Measurements from ENCODE around the gene ZNF570.

Gene ZNF570

GRCh38 chr19:37511821-37512220, 42.7 kb downstream of the ZNF570 start:
- Mint-ChIP-seq H3K4me1 (ENCODE audit: low read depth) (no peaks in the 10 kb centered on the region), H3K27me3 (ENCODE audit: low read depth) (no peaks in the 10 kb centered on the region), H3K9me3 (peaks cover 53% of the 10 kb centered on the region), H3K36me3 (ENCODE audit: low read depth) (no peaks in the 10 kb centered on the region), H3K4me3 (no peak overlapping the region), H3K27ac (no peak overlapping the region)

DNA sequence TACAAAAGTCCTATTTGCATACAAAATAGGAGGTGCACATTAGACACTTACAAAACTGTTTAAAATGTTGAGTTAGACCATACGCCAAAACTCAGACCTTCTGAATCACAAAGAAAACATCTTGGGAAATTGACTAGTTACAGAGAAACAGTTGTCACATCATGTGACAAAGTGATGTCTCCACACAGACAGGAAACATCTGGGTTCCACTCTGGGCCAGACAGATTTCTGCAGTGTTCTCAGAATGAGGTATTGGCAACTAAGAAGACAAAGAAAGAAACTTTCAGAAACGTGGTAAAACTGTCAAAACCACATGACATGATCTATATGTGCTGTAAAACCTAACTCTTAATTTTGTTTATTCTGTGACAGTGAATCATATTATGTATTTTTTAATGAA, 44.2 kb downstream of the ZNF570 start:
- Mint-ChIP-seq H3K4me3 (no peak overlapping the region), H3K27ac (no peak overlapping the region), H3K36me3 (ENCODE audit: low read depth) (no peaks in the 10 kb centered on the region), H3K27me3 (ENCODE audit: low read depth) (no peaks in the 10 kb centered on the region), H3K4me1 (ENCODE audit: low read depth) (no peaks in the 10 kb centered on the region), H3K9me3 (peaks cover 60% of the 10 kb centered on the region)

GRCh38 chr19:37519890-37520289, 50.7 kb downstream of the ZNF570 start:
- H3K27me3 Mint-ChIP-seq (ENCODE audit: low read depth), result no peaks in the 10 kb centered on the region
- no peak overlapping the region for H3K27ac Mint-ChIP-seq
- H3K36me3 Mint-ChIP-seq (ENCODE audit: low read depth), result peaks cover 3% of the 10 kb centered on the region
- no peak overlapping the region for H3K4me3 Mint-ChIP-seq
- H3K9me3 Mint-ChIP-seq, result peaks cover 48% of the 10 kb centered on the region
- H3K4me1 Mint-ChIP-seq (ENCODE audit: low read depth), result no peaks in the 10 kb centered on the region

GRCh38 chr19:37537391-37537947, 68.3 kb downstream of the ZNF570 start:
- no peaks in the 10 kb centered on the region for H3K27me3 Mint-ChIP-seq (ENCODE audit: low read depth)
- H3K9me3 Mint-ChIP-seq, result peaks cover 64% of the 10 kb centered on the region
- H3K27ac Mint-ChIP-seq, result no peak overlapping the region
- H3K4me1 Mint-ChIP-seq (ENCODE audit: low read depth), result no peaks in the 10 kb centered on the region
- H3K4me3 Mint-ChIP-seq, result no peak overlapping the region
- peaks cover 7% of the 10 kb centered on the region for H3K36me3 Mint-ChIP-seq (ENCODE audit: low read depth)

Measured in T-helper 1 cell treated with Interleukin-12 subunit alpha and Interleukin-12 subunit beta and Interleukin-4 antibody, amounts not matched to agents 30 μg/mL and 1 μg/mL, for 36 hours (primary cell).